ENCODE data around the gene AMBRA1. TPM values are rescaled to one million over a fixed set of nuclear protein-coding genes. Genes with fewer than 3 reads are reported as not detected.

Gene AMBRA1
- total and polyA plus RNA-seq, 2 of the 8 experiments (the other 6 are each of a cell fraction or from before 2014, with no cell fraction given), result 14.2 to 37.4 TPM

GRCh38 chr11:46376258-46377050 is 217.4 kb downstream of the AMBRA1 start (continued):
- TF ChIP-seq CHD7 (IDR thresholded peaks at IDR 0.05; ENCODE audit: insufficient replicate concordance, low read length) (no peak), ZNF274 (IDR thresholded peaks at IDR 0.05; ENCODE audit: borderline replicate concordance, extremely low read depth, low read length) (no peak), CREB1 (IDR thresholded peaks at IDR 0.05) (no peak)

Measured in H1 (cell line).